Brain pericyte (primary cell): ENCODE measurements around the gene AGBL4.

Experiments used
- DNase-seq: peaks from one replicate; pipeline ENCODE4 v3.0.0-alpha.2; 2012; ENCODE audit warnings: low read depth, low spot score

The AGBL4 gene

GRCh38 chr1:48889615-48890014, 1134.1 kb downstream of the AGBL4 start:
- DNase-seq: no peak

GRCh38 chr1:48889082-48889481, 1134.7 kb downstream of the AGBL4 start:
- DNase-seq: no peak

- DNase-seq: no peak
Measured at GRCh38 chr1:48887796-48888195, 1136.0 kb downstream of the AGBL4 start.

DNA sequence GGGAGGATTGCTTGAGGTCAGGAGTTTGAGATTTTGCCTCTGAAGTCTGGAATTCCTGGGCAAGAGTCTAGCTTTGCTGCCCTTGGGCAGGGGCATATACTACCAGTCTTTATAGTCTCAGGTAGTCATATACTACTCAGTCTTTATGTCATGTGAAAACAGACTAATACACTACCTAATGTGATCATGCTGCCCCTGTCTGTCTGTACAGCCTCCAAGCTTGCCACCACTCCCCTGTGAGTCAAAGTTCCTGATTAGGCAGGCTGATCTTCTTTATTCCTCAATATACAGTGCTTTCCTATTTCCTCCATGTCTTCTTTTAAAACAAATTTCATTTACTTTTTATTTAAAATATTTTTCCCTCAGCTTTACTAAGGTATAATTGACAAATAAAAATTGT, 1141.7 kb downstream of the AGBL4 start:
- DNase-seq: no peak

GRCh38 chr1:48878191-48878940, 1145.4 kb downstream of the AGBL4 start:
- no peak for DNase-seq

- no peak for DNase-seq
Measured at GRCh38 chr1:48876330-48876785, 1147.4 kb downstream of the AGBL4 start.

GRCh38 chr1:48875552-48876329, 1148.0 kb downstream of the AGBL4 start:
- DNase-seq: no peak

- no peak for DNase-seq
Measured at GRCh38 chr1:48873944-48874343, 1149.8 kb downstream of the AGBL4 start.

DNA sequence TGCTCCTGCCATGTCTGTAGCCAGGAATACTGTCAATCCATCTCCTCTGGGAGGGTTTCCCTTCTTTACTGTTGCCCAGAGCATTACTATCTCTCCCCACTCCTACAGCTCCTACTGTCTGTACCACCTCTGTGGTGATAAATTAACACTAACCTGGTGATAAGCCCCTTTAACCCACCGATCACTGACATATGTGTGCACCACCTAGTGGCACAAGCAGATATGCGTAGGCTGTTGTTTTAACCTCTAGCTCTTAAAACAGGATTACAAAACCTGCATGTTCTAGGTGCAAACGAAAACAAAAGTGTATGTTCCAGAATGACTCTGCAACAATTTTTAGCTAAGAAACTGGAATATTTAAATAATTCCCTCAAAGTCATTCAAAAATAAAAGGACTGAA, 1153.2 kb downstream of the AGBL4 start:
- no peak for DNase-seq

DNA sequence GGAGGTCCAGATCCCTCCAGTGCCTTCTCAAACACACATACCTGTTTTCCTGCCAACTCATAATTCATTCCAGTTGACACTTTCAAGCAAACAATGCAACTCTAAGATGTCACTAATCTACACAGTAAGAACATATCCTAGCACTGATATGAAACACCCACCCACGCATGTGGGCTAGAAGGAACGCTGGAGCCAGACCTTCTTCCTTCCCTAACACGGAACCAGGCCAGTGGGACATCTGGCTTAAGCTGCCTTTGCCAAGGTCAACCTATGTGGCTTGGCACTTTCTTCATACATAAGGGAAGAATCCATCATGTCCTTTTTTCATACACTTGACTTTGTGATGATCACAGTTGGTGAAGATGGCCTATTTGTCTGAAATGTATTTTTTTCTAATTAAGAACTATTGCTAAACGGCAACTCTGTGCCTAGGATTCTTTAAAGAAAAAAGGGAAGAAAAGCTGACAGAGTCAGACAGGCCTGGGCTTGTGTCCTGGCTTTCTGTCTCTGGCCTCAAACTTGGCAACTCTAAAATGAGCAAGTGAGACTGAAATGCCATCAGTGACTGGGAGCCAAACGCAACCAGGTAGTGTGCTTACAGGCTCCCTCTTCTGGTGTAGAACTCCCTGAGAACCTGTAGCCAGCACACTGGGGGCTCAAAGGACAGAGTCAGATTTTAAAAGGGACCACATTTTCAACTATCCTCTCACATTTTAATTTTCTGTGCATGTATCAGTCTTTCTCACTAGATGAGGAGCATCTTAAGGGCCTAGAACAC, 1154.4 kb downstream of the AGBL4 start:
- DNase-seq: no peak

DNA sequence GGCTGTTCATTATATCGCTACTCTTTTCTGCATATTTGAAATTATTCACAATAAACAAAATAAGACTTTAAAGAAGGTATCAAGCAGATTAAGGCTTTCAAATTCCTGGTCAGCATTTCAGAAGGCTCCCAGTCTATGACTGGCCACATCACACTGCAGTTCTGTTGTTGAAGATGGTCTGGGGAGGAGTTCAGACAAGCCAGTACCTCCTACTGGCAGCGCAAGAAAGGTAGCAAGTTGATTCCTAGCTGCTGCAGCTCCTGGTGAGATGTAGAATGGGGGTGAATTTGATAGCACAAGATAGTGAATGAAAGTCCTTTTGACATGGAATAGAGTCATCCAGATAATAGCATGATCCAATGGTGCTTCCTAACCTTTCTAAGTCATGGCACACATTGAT, 1158.8 kb downstream of the AGBL4 start:
- no peak for DNase-seq

DNA sequence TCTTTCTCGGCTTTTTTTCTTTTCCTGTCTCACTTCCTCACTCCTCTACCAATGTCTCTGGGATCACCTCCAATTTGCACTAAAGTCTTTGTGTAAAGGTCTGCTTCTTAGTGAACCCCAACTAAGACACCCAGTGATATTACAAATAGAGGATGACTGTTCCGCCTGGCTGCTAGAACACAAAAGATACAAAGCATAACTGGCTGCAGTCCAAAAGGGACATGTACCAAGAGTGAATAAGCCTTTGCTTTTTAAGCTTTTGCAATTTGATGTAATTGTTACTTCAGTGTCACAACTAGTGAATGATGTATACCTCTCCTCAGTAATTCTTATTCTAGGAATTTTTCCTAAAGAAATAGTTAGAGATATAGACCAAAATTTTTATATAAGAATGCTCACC, 1164.3 kb downstream of the AGBL4 start:
- no peak for DNase-seq

DNA sequence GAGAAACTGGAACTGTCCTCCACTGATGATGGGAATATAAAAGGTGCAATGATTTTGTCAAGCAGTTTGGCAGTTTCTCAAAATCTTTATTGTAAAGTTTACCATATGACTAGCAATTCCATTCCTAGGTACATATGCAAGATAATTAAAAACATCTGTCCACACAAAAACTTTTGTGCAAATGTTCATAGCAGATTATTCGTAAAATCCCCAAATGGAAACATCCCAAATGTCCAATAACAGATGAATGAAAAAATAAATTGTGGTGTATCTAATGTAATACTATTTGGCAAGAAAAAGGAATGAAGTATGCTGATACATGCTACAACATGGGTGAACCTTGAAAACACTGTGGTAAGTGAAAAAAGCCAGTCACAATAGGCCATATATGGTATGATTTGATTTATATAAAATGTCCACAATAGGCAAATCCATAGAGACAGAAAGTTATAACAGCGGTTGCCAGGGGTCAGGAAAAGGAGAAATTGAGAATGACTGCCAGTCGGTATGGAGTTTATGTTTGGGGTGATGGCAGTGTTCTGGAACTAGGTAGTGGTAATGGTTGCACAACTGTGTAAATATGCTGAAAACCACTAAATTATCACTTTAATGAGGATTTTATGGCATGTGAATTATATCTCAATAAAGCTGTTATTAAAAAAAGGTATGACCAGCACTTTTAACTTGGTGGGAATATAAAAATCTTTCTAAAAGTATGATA, 1165.4 kb downstream of the AGBL4 start:
- DNase-seq: no peak

- DNase-seq: peak; percentile 12
Measured at GRCh38 chr1:48853006-48853405, 1170.7 kb downstream of the AGBL4 start.

DNA sequence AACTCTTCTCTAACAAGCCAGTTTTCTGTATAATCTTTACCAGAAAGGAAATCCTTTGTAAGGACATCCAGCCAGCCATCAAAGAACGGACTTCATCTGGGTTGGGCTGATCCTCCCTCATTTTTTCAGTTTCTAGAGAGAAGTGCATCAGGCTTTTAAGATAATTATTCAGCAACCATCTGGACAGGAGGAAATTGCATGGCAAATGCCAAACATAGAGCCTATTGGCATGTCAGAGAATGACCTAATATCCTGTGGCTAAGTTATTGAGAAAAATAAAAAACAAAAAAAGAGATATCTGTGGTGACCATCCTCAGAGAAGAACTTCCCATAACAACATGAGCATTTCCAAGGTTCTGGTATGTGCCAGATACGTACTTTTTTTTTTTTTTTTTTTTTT, 1172.1 kb downstream of the AGBL4 start:
- no peak for DNase-seq

DNA sequence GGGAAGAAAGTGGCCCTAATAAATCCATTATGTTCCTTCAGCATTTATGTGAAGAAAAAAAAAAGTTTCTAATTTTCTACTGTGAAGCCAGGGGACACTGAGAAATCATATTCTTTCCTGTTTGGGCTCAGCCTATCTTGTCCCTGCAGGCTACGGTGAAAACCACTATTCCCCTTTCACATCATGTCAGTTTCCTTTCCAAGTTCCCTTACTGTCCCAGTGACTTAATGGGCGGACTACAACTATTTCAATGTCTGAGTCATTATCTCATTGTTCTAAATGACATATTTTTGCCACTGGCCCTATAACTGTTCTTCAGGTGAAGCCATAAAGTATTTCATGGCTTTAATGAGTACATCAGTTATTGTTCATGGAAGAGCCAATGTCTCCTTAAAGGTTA, 1175.7 kb downstream of the AGBL4 start:
- no peak for DNase-seq

DNA sequence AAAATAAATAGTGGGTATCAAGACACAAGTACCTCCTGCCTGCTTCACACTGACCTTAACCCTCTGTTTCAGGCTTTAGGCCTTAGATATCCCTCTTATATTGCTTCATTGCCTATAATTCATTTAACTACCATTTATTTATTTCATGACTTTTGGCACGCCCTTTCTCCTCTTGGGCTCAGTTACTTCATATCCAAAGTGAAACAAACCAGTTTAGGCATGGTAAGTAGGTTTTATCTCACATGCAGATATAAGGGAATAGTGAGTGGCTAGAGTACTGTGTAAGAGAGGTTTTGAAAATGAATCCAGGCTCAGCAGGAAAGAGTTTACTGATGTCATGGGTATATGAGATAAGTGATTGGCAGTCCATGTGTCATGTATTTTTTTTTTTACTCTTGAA, 1177.3 kb downstream of the AGBL4 start:
- DNase-seq: no peak

DNA sequence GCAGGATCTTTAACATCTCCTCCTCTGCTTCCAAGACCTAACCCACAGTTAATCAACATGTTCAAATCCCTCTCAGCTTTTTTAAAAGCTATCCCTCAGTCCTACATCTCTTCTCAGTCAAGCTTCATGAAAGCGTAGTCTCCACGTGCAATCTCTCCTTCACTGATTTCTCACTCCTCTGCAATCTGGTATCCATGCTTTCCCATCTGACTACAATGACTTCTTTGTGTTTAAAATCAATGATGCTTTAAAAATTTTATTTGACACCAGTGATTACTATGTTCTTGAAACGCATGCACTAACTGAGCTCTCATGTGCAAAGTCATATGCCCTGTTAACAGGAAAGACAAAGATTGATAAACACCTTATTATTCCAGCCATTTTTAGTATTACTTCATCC, 1179.6 kb downstream of the AGBL4 start:
- DNase-seq: no peak

- no peak for DNase-seq
Measured at GRCh38 chr1:48841966-48842365, 1181.8 kb downstream of the AGBL4 start.

DNA sequence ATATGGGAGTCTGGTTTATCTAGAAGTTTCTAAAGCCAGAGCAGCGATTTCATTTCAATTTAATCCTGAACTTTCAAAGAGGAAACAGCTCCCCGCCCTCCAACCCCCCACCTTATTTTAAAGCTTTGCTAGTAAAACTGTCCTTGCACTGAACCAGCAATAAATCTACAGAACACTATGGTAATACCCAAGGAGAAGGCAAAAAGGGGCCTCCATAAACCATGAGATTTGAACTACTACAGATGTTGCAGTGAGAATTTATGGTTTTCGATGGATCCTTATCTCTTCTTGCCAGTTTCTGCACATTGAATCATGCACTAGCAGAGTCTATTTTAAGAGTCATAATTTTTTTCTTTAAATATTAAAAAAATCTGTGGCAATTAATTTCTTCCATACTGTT, 1182.3 kb downstream of the AGBL4 start:
- DNase-seq: no peak

- DNase-seq: no peak
Measured at GRCh38 chr1:48831120-48831978, 1192.4 kb downstream of the AGBL4 start.
